ENCODE results near the gene RPS6KL1. TPM values are rescaled to one million over a fixed set of nuclear protein-coding genes. Genes with fewer than 3 reads are reported as not detected.

Gene RPS6KL1
- total RNA-seq, 2 donors from 2014 or later, result 9.1 to 14.0 TPM

- intact Hi-C loops (cut with DNase I), result no loop called here
- no peak for DNase-seq
These were observed 11.8 kb downstream of the RPS6KL1 start for GRCh38 chr14:74911221-74911620.

GRCh38 chr14:74910556-74910955, 12.5 kb downstream of the RPS6KL1 start:
- no peak overlapping the region for H3K27ac ChIP-seq
- H3K4me3 ChIP-seq, result no peak overlapping the region
- intact Hi-C loops (cut with DNase I), result no loop called here
- no peaks in the 10 kb centered on the region for H3K36me3 ChIP-seq
- DNase-seq, result peak; percentile 52
- TF ChIP-seq CTCF (IDR thresholded peaks at IDR 0.05), result no peak
- peak overlapping the region in 1 of 2 donors; percentile 41 for H3K9ac ChIP-seq (ENCODE audit: low read depth in 2 of 2, low read length in 2 of 2)
- H3K9me3 ChIP-seq, result no peaks in the 10 kb centered on the region
- H3K27me3 ChIP-seq, result no peaks in the 10 kb centered on the region
- peaks cover 3% of the 10 kb centered on the region for H3K4me1 ChIP-seq

More at GRCh38 chr14:74911221-74911620, 11.8 kb downstream of the RPS6KL1 start:
- no peak overlapping the region for H3K4me3 ChIP-seq
- no peak overlapping the region for H3K27ac ChIP-seq
- no peak overlapping the region for H3K9ac ChIP-seq (ENCODE audit: low read depth in 2 of 2, low read length in 2 of 2)
- TF ChIP-seq CTCF (IDR thresholded peaks at IDR 0.05), result no peak
- peaks cover 3% of the 10 kb centered on the region for H3K4me1 ChIP-seq
- no peaks in the 10 kb centered on the region for H3K9me3 ChIP-seq
- no peaks in the 10 kb centered on the region for H3K36me3 ChIP-seq
- H3K27me3 ChIP-seq, result no peaks in the 10 kb centered on the region

GRCh38 chr14:74909911-74910310, 13.1 kb downstream of the RPS6KL1 start:
- no peak for DNase-seq
- intact Hi-C loops (cut with DNase I), result no loop called here
- Histone ChIP-seq H3K27me3 (no peaks in the 10 kb centered on the region), H3K4me3 (no peak overlapping the region), H3K9me3 (no peaks in the 10 kb centered on the region), H3K27ac (no peak overlapping the region), H3K9ac (ENCODE audit: low read depth in 2 of 2, low read length in 2 of 2) (no peak overlapping the region), H3K4me1 (peaks cover 3% of the 10 kb centered on the region), H3K36me3 (no peaks in the 10 kb centered on the region)
- no peak for TF ChIP-seq CTCF (IDR thresholded peaks at IDR 0.05)

GRCh38 chr14:74909501-74909900, 13.6 kb downstream of the RPS6KL1 start:
- Histone ChIP-seq H3K9ac (ENCODE audit: low read depth in 2 of 2, low read length in 2 of 2) (no peak overlapping the region), H3K4me3 (no peak overlapping the region), H3K36me3 (no peaks in the 10 kb centered on the region), H3K4me1 (peaks cover 3% of the 10 kb centered on the region), H3K27me3 (no peaks in the 10 kb centered on the region), H3K9me3 (no peaks in the 10 kb centered on the region), H3K27ac (no peak overlapping the region)
- DNase-seq, result no peak
- intact Hi-C loops (cut with DNase I), result no loop called here
- TF ChIP-seq CTCF (IDR thresholded peaks at IDR 0.05), result no peak

- no peak overlapping the region for H3K4me3 ChIP-seq
- intact Hi-C loops (cut with DNase I), result no loop called here
- H3K4me1 ChIP-seq, result peaks cover 3% of the 10 kb centered on the region
- no peak overlapping the region for H3K27ac ChIP-seq
- H3K9ac ChIP-seq (ENCODE audit: low read depth in 2 of 2, low read length in 2 of 2), result no peak overlapping the region
- DNase-seq, result no peak
- no peaks in the 10 kb centered on the region for H3K9me3 ChIP-seq
- H3K36me3 ChIP-seq, result no peaks in the 10 kb centered on the region
- no peak for TF ChIP-seq CTCF (IDR thresholded peaks at IDR 0.05)
- no peaks in the 10 kb centered on the region for H3K27me3 ChIP-seq
These were observed 14.2 kb downstream of the RPS6KL1 start for GRCh38 chr14:74908861-74909341.

All from colonic mucosa (tissue), 4 donors.